Mammary epithelial cell (primary cell): ENCODE measurements around the gene RAD51B.

ENCODE experiments used
- EZH2 ChIP-seq: IDR thresholded peaks from 2 replicates; pipeline ENCODE4 v1.6.1; 2012; ENCODE audit warnings: low read length, inconsistent platforms, borderline replicate concordance
- TF ChIP-seq, protein P1 (sequence below), 2 donors: IDR thresholded peaks in 1 of 2; conservative IDR thresholded peaks in 1 of 2; 2 replicates each; pipeline ENCODE4 v1.5.1; 2011 to 2012; ENCODE audit warnings: inconsistent platforms in 2 of 2, low read length in 2 of 2, mild to moderate bottlenecking in 2 of 2, control low read depth in 1 of 2, low read depth in 1 of 2; ENCODE audit not compliant: insufficient read depth in 1 of 2; ENCODE audit errors: extremely low read depth in 1 of 2

DNA sequence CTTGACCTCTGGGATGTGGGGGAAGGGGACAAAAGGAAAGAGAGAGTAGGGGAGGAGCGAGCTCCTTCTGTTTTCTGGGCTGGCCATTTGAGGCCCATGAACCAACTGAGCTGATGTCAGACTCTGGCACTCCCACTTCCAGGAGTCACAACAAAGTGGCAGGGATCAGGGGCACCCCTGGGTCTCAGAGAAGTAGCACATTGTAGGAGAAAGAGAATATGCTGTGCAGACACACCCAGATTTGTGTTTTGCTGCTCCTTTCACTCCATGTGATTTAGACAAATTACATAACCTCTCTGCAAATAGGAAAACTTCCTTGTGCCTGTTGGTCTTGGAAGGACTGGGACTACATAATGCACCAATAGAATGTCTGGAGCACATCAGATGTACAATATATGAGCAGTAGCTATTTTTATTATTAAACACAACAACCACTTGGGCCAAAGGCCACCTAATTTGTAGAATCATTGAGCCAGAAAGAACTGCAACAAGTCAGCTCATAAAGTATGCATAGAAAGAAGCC, 707.8 kb downstream of the RAD51B start:
- TF ChIP-seq, protein P1, sequence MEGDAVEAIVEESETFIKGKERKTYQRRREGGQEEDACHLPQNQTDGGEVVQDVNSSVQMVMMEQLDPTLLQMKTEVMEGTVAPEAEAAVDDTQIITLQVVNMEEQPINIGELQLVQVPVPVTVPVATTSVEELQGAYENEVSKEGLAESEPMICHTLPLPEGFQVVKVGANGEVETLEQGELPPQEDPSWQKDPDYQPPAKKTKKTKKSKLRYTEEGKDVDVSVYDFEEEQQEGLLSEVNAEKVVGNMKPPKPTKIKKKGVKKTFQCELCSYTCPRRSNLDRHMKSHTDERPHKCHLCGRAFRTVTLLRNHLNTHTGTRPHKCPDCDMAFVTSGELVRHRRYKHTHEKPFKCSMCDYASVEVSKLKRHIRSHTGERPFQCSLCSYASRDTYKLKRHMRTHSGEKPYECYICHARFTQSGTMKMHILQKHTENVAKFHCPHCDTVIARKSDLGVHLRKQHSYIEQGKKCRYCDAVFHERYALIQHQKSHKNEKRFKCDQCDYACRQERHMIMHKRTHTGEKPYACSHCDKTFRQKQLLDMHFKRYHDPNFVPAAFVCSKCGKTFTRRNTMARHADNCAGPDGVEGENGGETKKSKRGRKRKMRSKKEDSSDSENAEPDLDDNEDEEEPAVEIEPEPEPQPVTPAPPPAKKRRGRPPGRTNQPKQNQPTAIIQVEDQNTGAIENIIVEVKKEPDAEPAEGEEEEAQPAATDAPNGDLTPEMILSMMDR (conservative IDR thresholded peaks at IDR 0.05 in 1 of 2, IDR thresholded peaks at IDR 0.05 in 1 of 2; ENCODE audit: extremely low read depth in 1 of 2, insufficient read depth in 1 of 2, low read depth in 1 of 2, low read length in 2 of 2), result no peak
- TF ChIP-seq EZH2, result no peak
